NCI-H345 treated with DMSO at 0.1 percent for 48 hours (cell line): ENCODE results near the gene UNC5A.

ENCODE experiments used
- DNase-seq: peaks from one replicate; lab custom pipeline; 2025; ENCODE audit not compliant: unreplicated experiment; lab: John Stamatoyannopoulos, UW

UNC5A gene

DNA sequence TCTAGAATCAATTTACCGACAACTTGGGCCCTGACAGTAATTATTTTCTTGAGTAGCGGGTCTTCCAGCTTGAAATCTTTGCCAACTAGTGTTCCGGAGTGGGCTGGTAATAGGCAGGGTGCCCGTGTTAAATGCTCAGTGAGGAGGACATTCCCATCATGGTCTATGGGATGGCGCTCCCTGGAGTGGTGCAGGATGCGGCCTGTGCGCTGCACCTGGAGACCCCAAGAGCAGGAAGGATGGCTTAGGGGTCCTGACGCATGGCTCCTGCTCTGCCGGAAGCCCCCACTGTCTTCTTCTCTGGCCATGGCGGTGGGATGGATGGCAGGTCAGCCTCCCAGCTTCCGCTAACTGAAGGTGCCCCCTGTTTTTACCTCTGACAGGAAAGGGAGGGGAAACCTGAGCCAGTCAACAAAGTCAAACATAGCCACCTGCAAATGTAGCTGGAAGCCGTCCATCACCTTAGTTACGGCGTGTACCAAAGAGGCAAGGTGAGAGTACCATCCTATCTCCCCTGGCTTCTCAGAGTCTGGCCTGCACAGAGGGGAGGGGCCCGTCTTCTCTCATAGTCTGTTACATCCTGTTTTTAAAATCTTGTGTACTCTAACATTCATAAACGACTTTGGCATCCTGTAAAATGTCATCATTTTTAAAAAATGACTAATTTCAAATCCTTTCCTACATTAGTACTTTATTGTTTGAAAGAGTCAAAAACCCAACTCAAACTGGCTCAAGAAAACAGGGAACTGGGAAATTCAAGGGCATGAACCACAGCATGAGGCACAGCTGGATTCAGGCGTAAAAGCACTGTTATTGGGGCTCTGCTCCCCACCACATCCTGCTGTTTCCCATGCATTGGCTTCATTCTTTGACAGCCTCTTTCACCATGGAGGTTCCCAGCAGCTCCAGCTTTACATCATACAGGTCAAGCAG lies 28.5 kb upstream of the UNC5A start:
- DNase-seq: no peak

DNA sequence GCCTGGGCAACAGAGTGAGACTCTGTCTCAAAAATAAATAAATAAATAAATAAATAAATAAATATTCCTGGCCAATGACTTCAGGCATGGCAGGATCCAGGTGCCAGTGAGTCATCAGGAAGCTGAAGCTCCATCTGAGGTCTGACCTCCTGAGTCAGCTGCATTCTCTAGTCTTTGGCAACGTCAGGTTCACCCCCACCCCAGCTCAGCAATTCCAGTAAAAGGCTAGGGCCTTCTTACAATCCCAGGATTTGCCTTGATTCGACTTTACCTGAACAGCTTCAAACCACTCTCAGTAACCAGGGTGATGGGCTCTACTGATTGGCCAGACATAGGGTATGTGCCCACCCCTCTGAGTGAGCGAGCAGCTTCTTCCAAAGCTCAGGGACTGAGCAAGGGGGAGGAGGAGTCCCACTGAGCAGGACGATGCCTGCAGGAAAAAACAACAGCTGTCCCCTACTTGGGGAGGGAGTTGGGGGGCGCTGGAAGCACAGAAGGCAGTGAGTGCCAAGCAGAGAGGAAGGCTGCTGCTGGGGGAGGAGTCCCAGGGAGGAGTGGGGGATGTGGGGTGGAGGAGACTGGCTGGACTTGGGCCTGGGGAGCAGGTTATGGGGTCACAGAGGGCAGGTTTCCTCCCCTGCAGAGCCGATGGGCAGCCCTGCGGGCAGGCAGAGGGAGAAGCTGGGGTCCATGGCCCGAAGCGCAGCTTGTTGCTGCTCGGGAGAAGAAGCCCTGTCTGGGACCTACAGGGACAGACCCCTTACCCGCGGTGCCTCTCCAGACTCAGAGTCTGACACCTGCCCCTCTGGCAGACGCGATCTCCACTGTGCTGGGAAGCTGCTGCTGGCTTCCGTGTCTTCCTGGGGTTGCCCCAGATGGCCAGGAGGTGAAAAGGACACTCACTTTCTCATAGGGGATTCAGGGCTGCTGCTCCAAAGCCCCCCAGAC lies 25.9 kb upstream of the UNC5A start:
- no peak for DNase-seq

DNA sequence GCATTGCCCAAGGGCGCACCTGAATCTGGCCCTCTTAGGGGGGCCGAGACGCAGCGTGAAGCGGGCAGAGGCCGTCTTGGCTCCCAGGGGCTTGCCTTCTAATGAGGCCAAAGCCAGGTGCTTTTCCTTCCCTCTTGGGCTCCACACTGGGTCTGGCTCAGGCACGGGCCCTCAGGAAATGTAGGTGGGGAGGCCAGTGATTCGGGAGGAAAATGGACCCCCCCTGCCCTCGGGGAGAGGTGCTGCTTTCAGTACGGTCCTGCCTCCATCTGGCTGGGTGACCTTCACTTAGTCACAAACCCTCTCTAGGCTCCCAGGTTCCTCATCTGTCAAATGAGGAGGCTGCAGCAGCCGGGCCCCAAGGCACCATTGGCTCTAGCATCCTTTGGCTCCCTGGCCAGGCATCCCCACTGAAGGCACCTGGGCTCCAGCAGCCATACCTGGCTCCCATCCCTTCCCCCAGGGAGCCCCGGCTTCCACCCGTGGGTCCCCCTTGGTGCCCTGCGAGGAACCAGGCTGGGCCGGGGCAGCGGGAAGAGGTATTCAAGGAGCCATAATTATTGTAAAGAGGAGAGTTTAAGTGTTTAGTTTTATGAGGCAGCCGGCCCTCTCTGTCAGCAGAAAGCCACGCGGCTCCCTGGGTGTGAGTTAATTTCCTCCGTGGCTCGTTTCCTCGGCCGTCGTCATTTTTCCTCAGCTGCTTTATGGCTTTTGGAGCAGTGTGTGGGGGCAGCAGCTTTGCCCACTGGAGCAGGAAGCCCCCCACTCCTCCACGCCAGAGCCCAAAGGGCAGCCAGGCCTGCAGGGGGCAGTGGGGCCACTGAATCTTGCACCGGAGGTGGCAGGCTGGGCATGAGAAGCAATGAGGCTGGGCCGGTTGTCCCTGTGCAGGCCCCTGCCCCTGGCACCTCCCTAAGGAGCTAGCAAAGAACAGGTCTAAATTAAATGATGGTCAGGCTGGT lies 24.9 kb upstream of the UNC5A start:
- no peak for DNase-seq

DNA sequence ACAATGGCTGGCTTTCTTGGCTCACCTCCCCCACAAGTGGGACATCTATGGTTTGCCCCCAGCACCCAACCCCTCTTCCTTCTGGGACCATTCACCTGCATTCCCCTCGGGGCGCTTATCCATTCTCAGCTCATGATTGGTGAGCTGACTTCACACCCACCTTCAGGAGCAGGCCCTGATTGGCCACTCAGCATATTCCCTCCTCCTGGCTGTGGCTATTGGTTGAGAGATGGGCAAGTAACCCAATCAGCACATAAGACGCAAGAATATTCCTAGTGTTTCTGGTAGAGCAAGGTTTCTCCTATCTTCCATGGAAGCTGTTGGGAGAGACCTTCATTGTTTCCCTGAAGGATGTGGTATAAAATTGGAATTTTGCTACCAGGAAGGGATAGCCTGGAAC lies 22.7 kb upstream of the UNC5A start:
- DNase-seq: no peak

DNA sequence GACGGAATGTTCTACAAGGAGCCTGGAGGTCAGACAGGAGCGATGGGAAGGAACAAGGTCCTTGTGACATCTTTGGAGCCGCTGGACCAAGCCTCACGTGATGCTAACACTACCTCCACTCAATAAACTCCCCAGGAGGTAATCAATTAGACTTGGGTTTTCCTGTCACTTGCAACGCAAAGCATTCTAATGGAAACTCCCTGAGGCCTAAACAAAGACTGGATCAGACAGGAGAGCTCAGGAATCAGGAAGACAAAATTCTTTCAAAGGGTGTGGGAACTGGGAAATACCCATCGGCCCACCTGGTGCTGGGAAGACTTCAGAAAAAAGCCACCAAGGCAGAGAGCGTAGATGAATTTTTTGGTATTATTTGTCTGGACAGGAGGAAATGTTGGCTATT lies 22.3 kb upstream of the UNC5A start:
- no peak for DNase-seq

DNA sequence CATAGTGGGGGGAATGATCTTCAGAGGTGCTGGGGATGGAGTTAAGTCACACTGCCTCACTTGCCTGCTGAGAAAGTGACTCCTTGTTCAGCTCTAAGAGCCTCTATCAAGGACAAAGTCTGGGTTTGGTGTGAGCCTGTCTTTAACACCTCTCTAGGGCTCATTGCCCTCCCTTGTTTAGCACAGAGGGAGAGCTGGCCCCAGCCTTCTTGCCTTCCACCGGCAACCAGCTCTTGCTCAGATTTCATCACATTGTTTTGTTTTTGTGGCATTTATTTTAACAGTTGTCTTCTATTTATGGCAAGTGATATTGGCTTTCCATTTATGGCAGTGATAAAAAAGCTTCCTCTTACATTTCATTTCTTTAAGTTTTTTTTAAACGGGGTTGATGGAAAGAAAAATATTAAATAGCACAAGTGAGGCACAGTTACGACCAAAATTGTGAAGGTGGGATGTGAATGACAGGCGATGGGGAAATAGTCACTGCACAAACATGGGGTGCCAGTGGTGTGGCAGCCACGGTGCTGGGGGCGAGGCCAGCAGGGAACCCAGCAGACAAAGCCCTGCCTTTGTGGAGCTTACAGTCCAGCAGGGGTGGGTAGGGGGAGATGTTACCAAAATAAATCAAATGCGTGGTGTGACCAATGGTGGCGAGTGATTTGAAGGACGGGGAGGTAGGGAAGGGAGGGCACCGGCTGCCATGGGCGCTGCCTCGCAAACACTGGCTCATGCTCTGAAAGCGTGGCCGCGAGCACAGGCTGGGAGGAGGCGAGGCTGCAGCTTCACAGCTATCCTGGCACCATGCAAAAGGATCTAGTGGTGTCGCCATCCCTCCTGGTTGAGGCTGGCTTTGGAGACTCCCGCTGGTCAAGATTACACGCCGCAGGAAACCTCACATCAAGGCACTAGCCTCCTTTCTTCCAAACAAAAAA lies 21.2 kb upstream of the UNC5A start:
- no peak for DNase-seq

DNA sequence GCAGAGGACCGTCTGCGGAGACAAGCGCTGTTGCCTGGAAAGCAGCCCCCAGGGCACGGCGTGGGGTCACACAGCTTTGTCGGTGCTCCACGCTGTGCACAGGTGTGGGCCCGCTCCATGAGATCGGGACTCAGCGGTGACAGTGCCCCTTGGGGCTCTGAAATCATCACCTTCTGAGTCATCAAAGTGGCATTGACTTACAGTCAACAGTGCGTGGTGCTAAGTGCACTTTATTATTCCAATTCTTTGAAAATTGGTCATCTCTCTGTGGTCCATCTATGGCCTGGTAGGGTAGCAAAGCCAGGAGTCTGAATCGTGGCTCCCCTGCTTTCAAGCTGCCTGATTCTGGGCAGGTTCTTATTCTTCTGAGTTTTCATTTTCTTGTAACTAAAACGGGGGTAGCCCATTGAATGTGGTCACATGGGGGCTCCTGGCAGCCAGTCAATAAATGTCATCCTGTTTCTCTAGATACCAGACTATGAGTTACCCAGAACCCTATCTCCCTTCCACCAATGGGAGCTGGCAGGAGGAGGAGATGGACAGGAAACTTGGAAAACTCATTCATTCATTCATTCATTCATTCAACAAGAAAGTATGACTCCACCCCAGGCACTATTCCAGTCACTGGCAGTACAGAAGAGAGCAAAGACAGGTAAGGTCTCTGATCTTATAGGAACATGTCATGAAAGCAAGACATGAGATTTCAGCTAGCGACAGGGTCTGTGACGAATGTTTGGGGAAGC lies 20.3 kb upstream of the UNC5A start:
- DNase-seq: peak; percentile 37

DNA sequence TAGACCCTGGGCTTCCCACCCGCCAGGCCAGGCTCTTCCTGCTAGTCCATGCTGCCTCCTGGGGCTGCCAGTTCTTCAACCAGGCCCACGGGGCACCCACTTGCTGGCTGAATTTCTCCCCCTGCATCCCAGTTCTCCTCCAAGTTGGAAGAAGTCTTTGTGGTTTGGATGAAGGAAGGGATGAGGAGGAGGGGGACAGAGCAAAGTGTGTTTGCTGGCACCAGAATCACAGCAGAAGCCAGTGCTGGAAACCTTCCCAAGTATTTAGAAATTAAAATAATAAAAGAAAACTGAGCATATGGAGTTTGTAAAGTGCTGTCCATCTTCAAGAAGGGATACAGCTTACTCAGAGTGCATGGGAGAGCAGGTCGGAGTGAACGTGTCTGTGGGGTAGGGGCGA lies 19.4 kb upstream of the UNC5A start:
- no peak for DNase-seq

DNA sequence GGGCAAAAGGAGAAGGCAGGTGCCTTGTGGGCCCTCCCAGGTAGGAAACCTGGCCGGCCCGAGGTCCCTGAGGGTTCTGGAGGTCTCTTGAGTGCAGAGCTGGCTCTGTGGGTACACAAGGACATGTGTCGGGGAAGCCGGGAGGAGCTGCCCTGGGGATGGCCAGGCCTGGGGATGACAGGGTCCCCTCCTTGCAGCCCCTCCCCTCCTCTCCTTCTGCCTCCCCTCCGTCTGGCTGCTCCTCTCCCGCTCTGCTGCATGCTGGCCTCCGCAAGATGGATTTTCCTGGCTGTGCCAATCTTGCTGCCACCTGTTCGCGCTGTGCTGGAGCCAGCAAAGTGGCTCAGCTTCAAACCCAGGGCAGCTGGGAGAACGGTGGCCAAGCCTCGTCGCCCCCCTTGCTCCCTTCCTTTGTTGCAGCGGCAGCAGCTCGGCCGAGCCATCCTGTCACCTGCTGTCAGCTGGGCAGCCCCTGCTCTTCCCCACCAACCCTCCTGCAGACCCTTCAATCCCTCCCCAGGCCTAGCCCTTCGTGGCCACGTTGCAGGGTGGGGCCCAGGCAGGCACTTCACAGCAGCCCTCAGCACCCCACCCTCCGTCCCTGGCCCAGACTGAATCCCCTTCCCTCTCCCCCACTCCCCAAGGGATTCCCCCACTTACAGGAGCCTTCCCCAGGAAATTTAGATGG lies 17.6 kb upstream of the UNC5A start:
- no peak for DNase-seq

DNA sequence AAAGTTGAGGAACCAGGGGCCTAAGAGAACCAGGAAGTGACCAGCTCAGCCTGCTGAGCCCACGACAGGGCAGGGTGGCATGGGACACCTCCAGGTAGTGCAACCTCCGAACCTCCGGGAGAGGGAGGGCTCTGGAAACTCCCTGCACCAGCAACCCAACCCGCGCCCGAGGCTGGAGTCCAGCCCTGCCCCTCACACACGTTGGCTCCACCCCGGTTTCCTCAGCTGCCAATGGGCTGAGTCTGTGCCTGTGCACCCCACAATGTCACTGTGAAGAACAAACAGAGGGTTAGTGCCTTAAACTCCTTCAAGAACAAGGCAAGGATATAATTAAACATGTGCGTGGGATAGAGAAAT lies 17.0 kb upstream of the UNC5A start:
- DNase-seq: no peak

DNA sequence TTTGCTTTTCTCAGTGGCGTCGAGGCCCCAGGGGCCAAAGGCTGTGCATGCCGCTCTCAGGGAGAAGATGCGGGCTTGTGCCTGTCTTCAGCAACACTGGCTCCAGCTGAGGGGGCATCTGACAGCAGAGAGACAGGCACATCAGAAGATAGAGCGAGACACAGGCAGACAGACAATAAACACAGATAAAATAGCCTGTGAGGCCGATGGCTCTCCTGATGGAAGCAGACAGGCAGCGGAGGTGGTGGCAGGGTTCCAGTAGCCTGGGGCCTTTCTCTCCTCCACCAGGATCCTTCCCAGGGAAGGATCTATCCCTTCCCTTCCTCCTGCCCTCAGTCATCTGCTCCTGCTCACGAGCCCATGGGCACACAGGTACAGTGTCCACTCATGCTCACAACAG lies 16.6 kb upstream of the UNC5A start:
- DNase-seq: peak; percentile 56

DNA sequence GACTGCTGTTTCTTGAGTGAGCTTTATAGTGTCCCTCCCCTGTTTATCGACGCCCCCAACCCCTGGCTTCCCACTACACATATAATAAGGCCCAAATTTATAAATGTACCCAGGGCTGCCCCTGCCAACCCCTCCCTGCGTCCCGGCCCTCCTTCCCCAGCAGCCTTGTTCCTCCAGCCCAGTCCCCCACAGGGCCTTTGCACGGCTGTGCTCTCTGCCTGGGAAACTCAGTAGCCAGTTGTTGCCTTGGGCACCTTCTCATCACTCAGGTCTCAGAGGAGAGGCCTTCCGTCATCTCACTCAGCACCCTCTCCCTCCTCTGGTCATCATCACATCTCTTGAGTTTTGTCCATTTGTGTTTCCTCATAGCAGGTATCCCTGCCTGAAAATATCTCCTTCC lies 15.8 kb upstream of the UNC5A start:
- no peak for DNase-seq

DNA sequence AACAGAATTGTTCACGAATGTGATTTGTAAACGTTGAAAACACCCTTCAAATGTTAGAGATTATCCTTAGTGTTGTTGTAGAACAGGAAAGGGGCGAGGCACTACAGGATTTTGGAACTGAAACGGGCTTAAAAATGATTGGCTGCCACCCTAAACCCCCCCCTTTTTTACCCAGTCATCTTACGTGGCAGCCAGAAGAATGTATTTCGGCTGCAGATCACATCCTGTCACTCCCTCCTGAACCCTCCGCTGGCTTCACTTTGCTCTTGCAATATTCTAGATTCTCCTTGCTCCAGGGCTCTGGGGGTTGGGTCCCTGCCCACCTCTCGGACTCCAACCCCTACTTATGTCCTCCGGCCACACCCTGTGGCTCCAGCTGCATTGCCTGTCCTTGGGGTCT lies 13.9 kb upstream of the UNC5A start:
- DNase-seq: no peak

DNA sequence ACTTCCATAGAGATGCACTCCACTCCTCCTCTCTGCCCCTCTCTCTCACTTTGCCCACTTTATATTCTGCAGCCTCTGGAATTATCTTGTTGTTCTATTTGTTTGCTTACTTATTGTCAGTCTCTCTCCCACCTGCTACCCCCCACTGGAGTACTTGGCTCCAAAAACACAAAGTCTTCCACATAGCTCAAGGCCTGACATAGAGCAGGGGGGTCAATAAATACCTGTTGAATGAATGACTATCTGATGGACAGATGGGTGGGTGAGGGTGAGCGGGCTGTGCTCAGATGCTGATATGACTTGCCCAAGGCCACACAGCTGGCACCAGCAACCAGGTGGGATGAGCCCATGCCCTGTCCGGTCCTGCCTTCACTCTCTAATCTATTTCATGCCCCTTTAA lies 13.4 kb upstream of the UNC5A start:
- no peak for DNase-seq

DNA sequence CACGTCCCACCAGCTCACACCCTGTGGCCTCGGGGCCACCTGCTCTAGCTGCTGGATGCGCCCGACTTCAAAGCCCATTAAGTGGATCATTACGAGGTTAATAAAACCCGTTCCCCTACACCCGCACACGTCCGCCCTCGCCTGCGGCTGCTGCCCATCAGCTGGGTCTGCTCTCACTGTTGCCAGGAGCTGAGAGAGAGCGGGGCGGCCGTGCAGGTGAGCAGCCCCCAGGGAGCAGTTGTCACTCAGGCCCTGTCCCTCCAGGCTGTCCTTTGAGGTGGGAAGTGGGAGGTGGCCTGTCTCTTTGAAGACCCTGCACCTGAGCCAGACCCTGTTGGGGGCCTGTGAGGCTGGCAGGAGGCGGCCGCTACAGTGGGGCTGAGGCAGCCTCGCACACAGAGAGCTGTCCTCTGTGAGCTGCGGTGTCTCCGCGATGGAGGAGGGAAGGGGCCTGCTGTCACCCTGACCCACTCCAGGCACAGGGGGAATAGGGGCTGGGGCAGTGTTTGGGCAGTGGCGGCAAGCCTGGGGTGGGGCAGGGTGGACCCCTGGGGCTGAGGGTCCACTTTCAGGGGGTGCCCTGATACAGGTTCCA lies 12.8 kb upstream of the UNC5A start:
- no peak for DNase-seq

DNA sequence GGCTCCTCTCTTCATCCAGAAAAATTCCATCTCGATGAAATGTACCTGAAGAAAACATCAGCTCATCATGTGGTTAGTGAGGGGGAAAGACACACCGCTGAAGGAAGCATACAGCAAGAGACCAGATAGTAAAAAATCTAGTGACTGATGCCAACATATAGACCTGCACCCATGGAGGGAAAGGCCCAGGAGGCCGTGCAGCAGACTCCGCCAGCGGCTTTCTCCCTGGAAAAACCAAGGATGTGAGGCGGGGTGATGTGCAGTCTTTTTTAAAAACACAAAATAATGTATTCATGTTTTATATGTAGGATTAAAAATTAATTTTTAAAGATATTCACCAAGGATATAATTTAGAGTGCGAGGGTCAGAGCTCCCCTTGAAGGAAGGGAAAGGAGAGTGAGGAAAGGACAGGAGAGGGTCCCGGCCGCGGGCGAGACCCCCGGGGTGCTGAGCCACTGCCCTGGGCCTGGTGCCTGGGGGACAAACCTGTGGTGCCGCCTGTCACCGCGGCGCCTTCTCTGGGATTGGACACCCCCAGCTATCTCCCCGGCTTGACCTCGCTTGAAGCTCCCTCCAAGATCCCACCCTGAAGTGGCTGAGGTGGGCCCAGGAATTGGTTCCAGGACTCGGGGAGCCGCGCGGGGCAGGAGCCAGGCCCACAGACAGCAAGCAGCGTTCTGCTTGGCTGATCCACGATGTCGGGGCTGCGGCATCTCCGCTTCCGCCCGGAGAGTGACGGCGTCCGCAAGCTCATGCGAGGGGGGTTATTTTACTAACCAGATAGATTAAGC lies 12.1 kb upstream of the UNC5A start:
- no peak for DNase-seq

DNA sequence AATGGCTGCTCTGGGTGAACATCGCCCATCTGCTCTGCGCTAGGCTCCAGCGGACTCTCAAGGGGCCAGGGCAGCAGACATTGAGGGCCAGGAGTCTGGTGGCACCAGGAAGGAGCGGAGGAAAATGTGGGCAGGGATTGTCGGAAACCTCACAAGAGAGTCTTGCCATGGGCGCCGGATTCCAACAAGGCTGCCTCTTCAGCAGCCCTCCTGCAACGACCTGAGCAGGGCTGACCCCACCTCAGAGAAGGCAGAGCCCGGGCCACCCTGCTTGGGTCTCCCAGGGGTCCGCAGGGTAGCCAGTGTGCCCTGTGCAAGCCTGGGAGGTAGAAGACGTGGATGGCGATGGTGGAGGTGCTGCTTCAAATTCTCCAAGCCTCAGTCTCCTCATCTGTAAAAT lies 11.4 kb upstream of the UNC5A start:
- no peak for DNase-seq
